Iris pigment epithelial cell (primary cell): ENCODE results near the gene SLC22A5.
"Not testable (repeated sequence)": the region's sequence is repeated elsewhere in the genome, so short reads cannot be mapped to it uniquely, and the experiment has no call there.

Source experiments
- DNase-seq: peaks from one replicate; pipeline ENCODE4 v3.0.0-alpha.2; 2011; ENCODE audit warnings: low read depth

Gene SLC22A5

DNA sequence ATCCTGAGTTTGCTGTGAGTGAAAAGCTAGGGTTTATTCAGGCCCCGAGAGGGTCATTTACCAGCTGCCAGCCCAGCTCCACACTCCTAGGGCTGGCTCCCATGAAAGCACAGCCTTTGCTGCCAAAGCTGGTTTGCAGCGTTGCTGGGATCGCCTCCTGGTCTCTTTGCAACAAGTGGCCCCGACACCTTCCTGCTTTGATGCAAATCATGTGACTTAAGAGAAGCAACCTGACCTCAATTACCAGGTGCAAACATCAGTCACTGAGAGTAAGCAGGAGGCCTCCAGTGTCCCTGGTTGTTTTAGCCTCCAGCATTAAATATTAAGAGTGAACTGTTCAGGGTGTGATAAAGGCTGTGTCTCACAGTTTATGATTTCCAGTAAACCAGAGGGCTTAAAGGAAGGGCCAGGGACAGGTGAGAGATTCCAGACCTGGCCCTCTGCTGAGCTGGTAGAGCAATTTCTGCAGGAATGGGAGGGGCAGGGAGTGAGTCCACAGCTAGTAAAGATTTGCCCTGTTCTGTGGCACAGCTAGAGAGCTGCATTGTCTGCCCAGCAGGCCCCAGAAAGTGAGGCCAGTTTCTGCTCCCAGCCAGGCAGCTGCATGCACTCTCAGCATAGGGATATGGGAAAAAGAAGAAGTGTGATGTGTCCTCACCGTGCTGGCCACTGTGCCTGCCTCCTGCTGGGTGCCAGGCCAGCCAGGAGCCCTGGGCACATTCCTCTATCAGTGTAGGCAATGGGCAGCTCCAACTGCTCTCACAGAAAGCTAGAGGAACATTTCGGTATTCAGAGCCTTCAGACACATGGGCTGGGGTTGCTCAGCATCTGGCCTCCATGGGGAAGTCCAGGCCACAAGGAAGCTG, 58.0 kb downstream of the SLC22A5 start:
- DNase-seq = no peak

DNA sequence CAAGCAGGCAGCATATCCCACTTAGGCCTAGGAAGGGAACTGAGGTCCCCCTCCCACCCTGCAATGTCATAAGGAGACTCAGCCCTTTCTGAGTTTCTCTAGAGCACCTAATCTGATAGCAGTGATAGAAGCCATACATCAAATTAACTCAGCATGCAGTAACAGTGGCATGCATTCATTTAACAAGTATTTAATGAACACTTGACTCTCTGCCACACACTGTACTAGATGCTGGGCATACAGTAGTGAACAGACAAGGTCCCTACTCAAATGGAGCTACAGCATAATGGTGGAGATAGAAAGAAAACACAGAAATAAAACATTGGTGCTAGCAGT, 58.6 kb downstream of the SLC22A5 start:
- no peak for DNase-seq

DNA sequence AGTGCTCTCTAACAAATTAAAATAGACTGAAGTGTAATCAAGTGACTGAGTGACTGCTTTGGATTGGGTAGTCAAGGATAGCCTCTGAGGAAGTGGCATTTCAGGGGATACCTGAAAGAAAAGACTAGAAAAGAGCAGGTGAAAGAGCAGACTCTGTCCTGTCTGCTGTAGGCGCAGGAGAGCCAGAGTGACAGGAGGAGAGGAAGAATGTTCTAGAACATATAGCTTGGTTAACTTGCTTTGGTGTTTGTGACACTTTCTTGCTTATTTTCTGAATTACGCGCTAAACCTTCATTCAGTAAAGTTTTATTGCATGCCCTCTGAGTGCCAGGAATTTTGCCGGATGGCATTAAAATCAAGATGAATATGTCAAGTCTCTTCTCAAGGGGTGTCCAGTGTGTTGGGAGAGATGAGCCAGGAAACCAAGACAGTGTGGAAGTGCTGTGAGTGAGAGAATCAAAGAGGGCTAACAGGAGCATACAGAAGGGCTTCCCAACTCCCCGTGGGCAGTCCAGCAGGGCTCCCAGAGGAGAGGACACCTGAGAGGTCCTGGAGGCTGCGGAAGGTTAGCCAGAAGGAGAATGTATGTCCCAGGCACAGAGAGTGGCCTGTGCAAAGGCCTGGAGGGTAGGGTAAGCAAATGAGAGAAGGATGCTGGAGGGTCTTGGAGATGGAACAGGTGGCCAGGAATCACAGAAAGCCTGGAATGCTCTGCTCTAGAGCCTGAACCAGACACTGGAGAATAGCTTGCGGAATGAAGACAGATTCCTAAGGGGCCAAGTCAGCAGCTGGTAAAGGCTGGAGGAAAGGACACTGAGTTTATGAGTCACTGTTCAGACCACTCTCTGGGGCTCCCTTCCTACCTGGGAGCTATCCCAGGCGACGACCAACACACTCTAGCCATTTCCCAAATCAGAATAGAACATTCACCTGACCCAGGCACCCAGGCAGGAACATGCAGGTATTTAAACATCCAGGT, 59.3 kb downstream of the SLC22A5 start:
- peak; percentile 89 for DNase-seq

DNA sequence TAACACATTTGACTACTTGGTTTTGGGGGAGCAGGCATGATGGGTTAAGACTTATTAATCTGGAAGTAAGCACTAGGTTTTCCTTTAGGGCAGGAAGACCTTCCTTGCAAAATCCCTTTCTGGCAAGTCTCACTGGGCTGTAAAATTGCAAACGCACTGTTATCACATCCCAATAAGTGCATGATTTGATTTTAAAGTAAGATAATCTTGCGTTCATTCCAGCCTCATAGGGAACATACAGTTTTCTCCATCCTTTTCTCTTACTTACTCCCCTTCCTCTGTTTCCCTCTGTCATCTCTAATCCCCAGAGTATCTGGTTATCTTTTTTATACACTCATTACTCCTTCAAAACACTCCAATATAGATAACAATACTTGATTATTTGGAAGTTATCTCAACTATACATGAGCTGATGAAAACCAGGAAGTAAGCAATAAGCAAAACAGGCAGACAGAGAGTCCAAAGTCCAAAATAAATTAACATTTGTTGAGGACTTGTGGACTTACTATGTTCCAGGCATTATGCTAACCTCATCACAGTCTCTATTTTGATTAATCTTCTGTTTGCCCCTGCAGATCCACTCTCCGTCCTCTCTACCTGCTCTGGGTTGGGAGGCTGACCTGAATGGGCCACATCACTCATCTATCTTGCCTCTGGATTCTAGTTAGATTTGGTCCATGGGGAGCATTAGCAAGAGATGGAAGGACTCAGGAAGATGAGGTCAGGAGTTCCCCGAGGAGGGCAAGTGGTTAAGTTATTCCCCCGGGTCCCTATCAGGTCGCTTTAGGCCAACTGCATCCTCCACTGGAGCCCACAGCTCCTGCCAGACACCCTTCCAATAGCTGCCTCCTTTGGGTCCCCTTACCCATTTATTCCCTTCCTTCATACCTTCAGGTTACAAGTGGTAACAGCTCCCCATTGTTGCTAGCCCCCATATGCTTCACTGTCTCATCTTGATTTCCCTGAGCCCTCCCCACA, 60.2 kb downstream of the SLC22A5 start:
- no peak for DNase-seq

DNA sequence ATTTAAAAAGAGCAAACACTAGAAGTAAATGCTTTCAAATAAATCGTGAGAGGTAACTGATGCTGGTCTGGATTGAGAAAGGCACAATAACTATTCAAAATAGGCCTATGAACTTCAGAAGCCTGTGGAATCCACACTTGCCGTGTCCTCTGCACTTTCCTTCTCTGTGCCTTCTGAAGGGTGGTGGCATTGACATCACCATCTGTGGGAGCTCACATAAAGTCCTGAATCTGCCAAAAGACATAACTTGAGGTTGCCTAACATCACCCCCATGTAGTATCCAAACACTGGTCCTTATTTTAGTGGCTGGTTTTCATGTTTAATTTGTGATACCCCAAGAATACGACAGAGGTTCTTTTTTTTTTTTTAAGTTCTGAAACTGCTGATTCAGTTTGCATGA, 61.2 kb downstream of the SLC22A5 start:
- no peak for DNase-seq

DNA sequence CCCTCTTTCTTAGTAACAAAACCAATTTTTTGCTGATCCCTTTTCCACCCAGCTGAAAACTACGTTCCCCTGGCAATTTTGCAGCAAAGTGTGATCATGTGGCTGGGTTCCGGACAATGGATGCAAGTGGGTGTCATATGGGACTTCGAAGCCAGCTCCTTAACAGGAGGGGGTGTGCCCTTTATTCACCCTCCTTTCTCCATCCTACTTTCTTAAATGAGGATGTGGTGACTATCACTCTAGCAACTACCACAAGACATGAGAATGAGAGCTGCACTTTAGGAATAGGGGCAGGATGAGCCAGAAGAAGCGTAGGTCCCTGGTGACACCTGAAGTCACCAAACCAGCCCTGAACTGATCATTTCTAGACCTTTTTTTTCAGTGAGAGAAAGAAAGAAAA, 62.1 kb downstream of the SLC22A5 start:
- no peak for DNase-seq

DNA sequence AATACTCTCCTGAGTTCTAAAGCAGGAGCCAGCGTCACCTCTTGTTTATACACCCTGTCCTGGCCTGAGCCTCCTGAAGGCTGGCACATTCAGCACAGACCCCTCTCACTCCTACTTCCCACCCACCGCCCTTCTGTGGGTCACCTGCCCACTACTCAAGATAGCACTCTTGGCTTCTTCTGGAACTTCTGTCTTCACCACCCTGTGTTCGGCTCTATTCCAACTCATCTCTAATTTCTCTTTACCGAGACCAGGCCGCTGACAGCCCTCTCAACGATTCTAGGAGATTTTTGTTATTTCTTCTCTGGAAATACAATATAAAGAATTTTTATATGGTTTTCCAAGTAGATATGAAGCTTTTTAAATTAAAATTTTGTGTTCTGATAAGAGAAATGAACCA, 63.6 kb downstream of the SLC22A5 start:
- no peak for DNase-seq

DNA sequence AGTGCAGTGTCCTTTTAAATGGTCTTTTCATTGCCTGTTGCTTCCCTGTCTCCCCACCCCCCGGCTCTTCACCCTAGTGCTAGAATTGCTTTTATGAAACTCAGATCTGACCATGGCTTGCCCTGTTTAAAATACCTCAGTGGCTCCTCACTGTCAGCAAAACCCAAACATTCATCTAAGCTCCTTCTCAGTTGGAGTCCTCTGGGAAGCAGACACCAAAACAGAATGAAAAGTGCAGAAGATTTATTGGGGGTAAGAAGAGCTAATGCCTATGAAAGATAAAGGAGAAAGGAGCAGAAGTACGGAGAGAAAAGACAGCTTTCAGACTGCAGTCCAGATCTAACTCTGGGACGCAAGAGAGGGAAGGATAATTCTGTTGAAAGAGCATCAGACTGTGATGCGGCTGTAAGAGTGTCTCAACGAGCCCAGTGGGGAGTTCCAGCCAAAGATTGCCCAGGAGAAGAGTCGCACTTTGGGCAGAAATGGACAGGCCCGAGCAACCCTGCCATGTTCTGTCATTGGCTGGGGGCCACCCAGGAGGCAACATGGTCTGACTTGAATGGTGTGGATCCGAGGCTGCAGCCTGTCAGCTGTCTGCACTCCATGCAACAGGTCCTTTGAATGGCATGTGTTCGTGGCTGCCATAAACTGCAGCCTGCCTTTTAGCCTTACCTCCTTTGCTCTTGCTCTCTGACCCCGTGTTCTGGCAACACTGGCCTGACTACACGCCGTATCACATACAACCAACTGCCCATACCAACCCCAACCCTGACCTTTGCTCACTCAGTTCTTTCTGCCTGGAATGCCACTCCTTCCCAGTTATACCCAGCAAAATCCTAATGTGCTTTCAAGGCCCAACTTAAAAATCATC, 65.1 kb downstream of the SLC22A5 start:
- no peak for DNase-seq

DNA sequence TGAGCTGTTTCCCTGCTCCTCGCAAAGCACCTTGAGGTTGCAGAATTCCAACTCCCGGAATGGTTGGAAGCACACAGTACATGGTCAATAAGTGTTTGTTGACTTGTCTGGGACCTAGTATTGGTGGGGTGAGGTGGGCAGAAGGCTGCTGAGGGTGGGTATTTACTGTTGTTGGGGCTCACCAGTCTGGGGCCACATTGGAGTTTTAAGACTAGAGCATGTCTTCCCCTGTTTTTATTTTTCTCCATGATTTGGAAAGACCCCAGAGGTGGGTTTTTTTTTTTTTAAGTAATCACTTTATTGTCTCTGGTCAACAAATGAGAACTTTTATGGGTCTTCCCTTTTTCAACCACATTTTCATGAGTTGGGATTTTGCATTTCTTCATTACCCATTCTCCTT, 65.9 kb downstream of the SLC22A5 start:
- DNase-seq = no peak

DNA sequence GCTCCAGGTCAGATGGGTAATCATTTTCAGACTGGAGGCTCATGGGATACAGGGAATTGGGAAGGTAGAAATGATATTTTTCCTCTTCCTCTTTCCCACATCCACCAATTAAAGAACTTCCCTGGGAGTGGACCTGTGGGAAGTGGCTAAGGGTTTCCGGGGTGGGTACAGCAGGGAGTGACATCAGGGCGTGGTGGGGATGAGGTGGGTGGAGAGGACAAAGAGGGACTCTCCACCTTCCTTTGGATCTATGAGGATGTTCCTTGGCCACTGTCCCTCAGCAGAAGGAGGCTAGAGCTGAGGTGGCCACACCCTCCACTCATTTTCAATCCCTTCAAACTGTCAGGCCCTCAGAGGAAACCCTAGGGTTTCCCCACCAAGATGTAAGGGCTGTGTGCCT, 66.4 kb downstream of the SLC22A5 start:
- no peak for DNase-seq

DNA sequence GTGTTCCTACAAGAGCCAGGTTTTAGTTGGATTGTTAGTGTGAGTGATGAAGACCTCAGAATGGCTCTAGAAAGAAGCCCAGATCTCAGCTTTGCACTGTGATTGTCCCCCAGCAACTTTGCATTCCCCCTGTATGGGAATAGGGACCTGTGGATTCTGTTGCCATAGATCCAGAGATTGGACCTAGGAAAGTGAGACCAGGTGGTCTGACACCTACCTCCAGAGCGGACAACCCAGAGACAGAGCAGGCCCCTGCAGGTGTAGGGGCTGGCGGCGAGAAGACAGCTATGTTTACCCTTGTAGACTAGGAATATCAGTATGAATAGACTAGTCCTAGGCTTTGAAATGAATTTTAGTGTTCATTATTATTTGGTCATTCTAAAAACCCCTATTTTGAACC, 67.4 kb downstream of the SLC22A5 start:
- no peak for DNase-seq

DNA sequence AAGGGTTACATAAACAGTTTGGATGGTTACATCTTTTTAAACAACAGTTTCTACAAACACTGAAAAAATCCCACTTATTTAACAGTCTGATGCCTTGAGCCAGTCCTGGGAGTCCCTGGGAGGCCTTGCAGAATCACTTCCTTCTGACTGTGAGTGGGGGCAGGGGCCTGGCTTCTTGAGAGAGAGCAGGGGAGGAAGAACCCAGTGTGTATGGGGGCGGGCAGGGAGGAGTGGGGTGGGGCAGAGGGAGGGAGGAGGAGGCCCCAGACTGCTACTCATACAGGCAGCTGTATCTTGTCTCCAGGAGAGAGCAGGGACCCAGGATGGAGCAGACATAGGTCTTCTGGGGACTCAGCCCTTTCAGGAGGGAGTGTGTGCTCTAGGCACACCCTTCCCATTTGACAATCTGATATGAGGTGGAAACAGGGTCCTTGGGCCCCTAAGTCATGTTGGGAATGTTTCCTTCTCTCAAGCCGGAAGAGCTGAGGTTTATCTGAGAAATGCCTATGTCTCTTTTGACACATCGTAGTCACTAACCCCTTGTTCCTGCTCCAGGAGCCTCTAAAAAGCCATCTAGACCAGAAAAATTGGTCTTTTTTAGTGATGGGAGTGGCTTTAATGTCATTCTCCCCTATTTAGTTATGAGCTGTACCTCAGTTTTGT, 68.2 kb downstream of the SLC22A5 start:
- DNase-seq = peak; percentile 98

DNA sequence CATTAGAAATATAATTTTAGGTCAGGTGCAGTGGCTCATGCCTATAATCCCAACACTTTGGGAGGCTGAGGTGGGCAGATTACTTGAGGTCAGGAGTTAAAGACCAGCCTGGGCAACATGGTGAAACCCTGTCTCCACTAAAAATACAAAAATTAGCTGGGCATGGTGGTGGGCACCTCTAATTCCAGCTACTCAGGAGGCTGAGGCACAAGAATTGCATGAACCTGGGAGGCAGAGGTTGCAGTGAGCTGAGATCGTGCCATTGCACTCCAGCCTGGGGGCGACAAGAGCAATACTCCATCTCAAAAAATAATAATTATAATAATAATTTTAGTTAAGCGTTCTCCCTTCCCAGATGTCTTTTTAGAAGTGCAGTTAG, 68.7 kb downstream of the SLC22A5 start:
- DNase-seq = not testable (repeated sequence)

DNA sequence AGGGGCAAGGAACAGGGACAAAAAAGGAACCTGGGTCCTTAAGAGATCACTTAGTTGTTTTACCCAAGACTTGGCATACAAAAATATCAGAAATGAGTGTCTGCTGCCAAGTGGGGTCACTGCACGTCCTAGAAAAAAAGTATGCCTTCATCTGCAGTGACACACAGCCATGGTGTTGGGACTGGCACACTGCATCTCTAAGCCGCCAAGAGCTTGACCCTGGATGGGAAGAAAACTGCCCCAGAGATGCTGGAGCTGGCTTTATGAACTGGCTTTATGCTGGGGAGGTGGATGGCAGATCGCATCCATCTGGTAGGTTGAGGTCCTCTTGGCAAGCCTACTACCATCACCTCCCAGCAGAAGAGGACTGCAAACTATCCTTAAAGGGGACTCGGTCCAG, 69.4 kb downstream of the SLC22A5 start:
- no peak for DNase-seq

DNA sequence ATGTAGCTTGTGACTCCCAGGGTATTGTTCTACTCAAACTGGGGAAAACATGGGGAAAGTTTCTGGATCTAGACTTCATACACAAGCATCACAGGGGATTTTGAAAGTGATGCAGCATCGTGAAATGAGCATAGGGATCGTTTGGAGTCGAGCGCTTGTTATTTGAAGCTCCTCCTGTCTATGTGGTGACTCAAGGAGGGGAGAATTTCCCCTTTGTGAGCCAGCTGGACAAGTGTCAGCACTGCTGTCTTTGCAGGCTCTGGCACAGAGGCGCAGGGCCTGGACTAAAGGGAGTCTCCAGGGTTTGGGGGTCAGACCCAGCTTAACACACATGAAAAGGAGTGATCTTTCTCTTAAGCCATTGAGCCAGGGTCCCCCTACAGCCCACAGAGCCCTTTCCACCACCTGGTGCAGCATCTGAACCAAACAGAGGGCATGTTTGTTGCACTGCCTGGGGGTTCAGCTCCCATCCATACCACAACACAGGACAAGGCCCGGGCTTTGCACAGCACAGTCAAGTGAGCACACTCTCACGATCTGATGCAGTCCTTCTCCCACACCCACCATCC, 70.1 kb downstream of the SLC22A5 start:
- peak; percentile 97 for DNase-seq

DNA sequence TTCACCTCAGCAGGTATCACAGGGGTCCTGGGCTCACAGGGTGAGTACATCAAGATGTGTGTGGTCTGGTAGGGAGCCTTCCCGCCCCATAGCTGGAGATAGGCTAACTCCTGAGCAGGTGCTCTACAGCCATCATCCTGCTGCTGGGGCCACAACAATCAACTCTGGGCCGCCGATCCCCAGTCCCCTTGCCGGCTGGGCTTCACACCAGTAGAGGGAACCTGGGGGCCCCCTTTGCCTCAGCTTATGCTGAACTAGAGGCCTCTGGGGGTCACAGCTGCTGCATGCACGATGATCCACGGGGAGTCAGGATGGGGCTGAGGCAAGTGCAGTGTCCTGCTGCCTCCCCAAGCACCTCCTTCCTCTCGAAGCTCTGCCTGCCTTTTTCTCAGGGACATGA, 74.6 kb downstream of the SLC22A5 start:
- no peak for DNase-seq
